ENCODE results near the gene NEGR1.

The NEGR1 gene

DNA sequence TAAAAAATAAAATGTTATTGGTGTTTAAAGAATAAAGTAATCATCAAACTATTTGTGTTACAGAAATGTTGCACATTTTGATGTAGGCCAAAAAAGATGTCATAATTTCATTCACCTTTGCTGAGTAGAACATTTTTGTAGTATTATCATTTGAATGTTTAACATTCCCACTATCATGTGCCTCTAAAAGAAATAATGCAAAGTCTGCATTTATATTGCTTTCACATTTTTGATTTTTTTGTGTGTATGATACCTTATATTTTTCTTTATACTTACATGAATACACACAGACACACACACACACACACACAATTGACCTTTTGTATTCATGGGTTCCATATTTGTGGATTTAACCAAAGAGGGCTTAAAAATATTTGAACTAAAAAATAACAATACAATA, 657.3 kb downstream of the NEGR1 start:
- DNase-seq (ENCODE audit: low read depth), result no peak

- no peak for DNase-seq (ENCODE audit: low read depth)
These were observed 658.5 kb downstream of the NEGR1 start for GRCh38 chr1:71623888-71624287.

DNA sequence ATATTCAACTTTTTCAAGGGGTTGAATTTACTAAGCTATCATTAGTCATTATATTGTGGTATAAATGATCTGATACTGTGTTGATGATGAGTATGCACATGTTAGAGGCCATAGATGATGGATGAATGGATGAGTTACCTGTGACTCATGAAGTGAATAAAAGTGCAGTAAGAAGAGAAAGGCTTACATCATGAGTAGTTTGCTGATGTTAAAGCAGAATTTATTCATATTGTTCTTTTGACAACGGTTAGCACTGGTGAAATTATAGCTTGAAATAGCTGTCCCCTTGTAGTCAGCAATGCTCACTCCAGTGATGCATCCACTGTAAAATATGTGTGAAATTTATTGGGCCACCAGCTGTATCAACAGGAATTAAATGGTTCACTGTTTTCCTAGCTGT, 660.6 kb downstream of the NEGR1 start:
- no peak for DNase-seq (ENCODE audit: low read depth)

- DNase-seq (ENCODE audit: low read depth), result no peak
These were observed 663.4 kb downstream of the NEGR1 start for GRCh38 chr1:71618766-71619530.

DNA sequence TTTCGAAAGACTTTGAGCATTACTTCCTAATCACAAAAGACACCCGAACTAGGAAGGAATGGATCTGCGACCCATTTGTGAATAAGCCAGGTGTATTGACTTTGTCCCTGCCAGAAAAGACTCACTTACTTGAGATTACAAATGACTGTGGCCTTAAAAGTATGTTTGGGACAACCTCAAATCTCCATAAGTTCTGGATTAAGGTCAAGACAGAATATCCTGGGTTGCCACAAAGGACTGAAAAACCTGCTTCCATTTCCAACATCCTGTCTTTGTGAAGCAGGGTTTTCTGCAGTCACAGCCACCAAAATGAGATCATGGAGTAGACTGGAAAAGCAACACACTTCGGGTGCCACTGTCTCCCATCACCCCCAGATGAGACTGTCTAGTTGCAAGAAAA, 664.1 kb downstream of the NEGR1 start:
- DNase-seq (ENCODE audit: low read depth), result no peak

GRCh38 chr1:71610476-71610875, 671.9 kb downstream of the NEGR1 start:
- no peak for DNase-seq (ENCODE audit: low read depth)

DNA sequence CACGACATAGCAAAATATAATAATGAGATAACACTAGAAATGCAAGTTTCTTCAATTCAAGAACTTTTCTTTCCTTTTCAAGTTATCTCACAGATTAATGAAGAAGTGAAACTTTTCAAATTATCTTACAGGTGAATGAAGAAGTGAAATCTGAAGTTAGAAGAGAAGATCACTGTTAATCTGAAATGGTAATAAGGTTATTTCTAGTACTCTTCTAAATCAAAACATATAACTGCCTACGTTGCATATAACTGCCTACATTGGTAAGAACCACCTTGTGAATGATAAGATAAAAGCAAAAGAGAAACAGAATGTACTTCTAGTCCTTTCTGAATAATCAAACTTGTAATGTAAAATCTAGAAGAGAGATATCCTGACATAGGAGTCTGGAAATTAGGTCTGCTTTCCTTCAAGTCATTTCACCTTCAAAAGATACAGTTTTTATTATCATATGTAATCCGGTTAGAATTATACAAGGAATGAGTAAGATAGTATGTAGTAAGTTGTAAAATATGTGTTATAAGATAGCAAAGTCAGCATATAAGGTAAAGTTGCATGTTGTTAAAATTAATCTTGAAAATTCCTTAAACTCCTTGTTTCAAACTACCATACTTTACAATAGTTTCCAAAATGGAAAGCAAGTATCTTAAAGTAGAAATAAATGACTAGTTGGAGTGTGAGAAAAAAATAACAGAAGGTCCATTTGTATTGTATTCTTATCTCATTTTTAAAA, 679.1 kb downstream of the NEGR1 start:
- DNase-seq (ENCODE audit: low read depth), result no peak

DNA sequence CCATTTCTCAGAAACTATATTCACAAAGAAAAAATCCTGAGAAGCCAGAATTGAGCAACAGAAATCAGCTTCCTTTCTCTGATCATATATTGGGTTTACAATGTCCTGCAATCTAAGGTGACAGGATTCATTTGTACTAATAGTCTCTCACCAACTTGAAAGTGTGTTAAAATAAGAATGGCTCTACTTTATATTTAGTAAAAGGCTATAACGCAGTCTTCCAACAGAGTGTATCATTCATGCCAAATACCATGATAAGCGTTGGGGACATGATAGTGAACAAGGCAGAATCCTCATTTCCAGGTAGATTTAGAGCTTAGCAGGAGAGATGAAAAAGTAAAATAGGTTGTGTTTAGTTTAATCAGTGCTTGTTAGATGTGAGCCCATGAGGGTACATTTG, 682.3 kb downstream of the NEGR1 start:
- DNase-seq (ENCODE audit: low read depth), result no peak

DNA sequence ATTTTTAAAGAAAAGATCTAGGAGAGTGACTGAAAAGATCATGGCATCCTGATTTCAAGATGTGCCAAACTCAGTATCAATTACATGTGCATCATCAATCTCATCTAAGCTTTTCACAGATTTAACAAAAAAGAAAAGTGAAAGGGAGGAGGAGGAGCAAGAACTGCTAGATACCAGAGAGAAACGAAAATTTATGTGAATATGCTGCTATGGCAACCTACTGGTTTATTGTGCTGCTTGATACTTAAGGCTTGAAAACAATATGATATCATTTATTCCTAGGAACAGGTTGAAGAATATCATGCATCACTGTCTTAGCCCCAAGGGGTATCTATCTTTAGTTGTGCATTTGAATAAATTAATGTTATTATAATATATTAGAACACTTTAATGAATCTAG, 683.0 kb downstream of the NEGR1 start:
- DNase-seq (ENCODE audit: low read depth), result no peak

DNA sequence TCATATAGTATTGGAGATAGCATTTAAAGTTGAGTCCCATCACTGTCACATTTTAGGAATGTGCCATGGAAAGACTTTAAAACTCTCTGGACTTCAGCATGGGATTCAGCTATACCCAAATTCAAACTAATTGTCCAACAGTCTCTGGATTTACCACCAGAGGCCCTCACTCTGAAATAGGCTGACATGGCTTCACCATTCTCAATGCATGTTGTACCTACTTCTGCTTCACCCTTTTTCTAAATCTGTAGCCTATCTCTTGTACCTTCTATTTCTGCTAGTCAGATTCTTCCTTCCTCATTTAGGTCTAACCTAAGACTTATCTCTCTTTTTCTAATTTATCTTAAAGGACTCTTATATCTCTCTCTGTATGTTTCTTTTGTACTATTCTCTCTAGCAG, 688.8 kb downstream of the NEGR1 start:
- no peak for DNase-seq (ENCODE audit: low read depth)

GRCh38 chr1:71592646-71593274, 689.6 kb downstream of the NEGR1 start:
- no peak for DNase-seq (ENCODE audit: low read depth)

DNA sequence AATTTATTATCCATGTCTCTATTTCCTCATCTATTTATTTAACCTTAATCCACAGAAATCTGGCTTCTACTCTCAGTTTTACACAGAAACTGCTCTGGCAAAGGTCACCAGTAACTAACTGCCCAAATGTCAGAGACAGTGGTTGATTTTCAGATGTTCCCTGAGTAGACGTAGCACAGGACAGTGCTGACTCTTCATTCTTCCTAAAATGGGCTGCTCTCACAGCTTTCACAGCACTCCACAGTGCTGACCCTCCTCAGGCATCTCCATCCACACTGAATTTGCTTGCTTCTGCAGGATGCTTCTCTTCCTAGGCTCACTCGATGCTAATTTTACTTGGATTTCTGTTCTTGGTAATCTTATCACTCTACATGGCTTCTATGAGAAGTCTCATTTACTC, 693.3 kb downstream of the NEGR1 start:
- DNase-seq (ENCODE audit: low read depth), result no peak

DNA sequence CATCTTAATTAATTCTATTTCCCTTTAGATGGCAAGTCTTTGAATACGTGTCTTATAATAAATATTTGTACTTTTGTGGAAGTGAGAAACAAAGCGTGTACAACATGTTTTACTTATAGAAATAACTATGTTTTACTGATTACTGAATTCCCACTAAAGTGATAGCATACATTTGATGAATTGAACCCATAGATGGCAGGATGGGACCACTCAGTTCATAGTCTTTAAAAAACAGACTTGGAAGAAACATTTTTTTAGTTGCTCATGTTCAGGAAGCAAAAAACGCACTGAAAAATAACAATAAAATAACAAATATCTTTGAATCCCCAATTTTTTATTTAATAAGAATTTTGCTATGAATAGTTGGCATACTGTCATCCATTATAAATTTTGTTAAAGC, 694.4 kb downstream of the NEGR1 start:
- no peak for DNase-seq (ENCODE audit: low read depth)

DNA sequence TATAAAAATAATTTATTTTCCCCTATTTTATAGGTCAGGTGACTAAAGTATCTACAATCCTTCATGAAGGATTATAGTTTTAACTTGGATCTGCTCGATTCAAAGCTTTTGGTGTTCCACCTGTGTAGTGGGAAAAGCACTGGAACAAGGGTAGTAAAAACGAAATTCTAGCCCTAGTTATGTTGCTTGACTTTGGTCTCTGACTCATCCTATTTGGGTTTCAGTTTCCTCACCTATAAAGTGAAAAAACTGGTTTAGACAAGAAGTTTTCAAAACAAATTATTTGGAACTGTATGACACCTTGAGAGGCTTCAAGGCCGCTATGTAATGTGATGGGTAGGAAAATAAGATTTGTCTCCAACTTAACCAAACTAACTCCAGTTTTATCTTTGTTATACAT, 696.3 kb downstream of the NEGR1 start:
- no peak for DNase-seq (ENCODE audit: low read depth)

DNA sequence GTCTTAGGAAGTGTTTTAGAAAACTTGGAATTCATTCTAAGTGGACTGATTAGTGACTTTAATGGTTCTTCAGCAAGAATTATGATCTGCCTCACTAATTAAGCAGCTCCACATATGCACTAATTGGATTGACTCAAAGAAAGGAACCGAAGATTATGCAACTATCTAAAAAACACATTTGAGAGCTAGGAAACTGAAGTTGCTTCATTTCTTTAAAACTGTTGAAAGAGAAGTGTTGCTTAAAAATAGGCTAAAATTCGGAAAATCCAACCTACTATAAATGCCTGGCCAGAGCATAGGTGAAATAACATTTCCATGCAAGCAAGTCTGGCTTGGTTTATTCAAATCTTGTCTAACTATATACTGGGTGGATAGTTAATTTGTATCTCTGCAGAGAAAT, 698.6 kb downstream of the NEGR1 start:
- DNase-seq (ENCODE audit: low read depth), result no peak

DNA sequence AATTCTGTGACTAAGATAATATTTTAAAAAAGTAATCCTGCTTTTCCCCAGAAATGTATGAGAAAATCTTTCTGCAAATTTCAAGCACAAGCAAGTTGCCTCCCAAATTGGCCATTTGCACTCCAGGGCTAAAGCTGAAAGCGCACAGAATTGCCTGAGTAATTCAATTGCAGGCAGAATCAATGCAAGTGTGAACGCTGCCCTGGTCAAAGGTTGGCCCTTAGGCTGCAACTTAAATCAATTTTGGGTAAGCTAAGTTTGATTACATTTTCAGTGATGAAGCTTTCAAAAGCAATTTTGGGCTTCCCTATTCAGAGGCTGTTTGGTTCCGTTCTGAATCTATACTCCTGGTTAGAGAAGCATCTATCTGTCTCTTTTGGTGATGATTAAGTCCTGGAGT, 699.7 kb downstream of the NEGR1 start:
- DNase-seq (ENCODE audit: low read depth), result no peak

GRCh38 chr1:71577451-71578131, 704.7 kb downstream of the NEGR1 start:
- DNase-seq (ENCODE audit: low read depth), result no peak

GRCh38 chr1:71572038-71572437, 710.3 kb downstream of the NEGR1 start:
- DNase-seq (ENCODE audit: low read depth), result no peak

- DNase-seq (ENCODE audit: low read depth), result no peak
These were observed 715.9 kb downstream of the NEGR1 start for GRCh38 chr1:71566413-71566812.

DNA sequence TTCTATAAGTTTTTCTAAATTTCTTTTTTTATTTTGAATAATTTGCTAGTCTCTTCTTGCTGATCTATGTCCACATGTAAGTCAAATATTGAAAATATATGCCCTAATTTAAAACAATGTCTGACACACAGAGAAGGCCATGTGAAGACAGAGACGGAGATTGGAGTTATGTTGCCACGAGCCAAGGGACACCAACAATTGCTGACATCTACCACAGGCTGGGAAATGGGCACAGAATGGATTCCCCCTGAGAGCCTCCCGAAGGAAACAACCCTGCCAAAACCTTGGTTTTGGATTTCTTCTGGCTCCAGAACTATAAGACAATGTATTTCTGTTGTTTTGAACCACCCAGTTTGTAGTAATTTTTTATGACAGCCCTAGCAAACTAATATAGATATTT, 716.5 kb downstream of the NEGR1 start:
- no peak for DNase-seq (ENCODE audit: low read depth)

GRCh38 chr1:71565262-71565661, 717.1 kb downstream of the NEGR1 start:
- DNase-seq (ENCODE audit: low read depth), result no peak

DNA sequence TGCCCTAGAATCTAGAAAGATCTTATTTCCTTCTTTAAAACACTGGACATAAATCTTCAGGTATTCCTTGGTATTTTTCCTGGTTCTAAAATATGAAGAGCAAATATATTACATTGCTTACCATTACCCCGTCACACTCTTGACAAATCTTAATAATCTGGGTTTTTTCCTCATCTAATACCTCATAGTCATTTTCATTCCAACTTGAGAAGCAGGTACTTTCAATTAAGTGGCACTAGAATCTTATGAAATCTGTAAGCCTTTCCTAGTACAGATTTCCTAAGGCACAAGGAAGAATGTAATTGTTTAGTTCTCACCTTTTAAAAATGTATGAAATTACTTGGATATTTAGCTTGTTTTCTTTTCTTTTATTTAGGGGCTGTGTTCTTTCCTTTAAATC, 720.0 kb downstream of the NEGR1 start:
- no peak for DNase-seq (ENCODE audit: low read depth)

DNA sequence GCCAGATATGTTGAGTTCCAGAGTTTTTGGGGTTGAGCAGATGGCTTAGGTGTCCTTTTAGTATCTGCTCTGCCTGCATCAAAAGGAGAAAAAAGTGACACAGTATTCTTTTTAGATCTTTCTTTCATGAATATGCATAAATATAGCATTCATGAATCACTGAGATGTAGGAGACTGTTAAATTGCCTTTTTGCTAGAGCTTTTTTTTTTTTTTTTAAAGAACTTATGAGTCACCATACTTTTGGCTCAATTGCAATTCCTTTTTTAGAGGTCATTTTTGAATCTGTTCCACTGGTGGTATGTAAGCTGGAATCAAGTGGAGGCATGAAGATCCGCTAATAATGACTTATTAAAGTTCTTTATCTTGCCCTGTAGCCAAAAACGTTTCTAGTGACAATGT, 720.6 kb downstream of the NEGR1 start:
- DNase-seq (ENCODE audit: low read depth), result no peak
